ENCODE measurements around the gene SUGP2.
A peak's percentile ranks its signal among the peaks of the same experiment; 100 is the strongest.

SUGP2 gene

GRCh38 chr19:19033426-19034203, at the start of gene SUGP2, which contains the start of gene ARMC6:
SUGP2 (minus strand) TSS chr19:19033517; CDS start chr19:19031071, 2,446 bp downstream.
ARMC6 (plus strand) TSS chr19:19033603; CDS start chr19:19034210, 607 bp downstream.
- peak; percentile 49 for DNase-seq (ENCODE audit: low read depth)
- peak within 1 kb of the TSS; percentile 62 for H3K4me3 ChIP-seq (ENCODE audit: low read depth, low read length)
- in situ Hi-C loops (cut with HindIII; ENCODE audit: low sequenced_read_pairs): no loop called here
- no peak for TF ChIP-seq CTCF (IDR thresholded peaks at IDR 0.05; ENCODE audit: low read depth, low read length, missing control alignments)

GRCh38 chr19:19081642-19082151, 48.4 kb upstream of the SUGP2 start:
- in situ Hi-C loops (cut with HindIII; ENCODE audit: low sequenced_read_pairs): no loop called here
- DNase-seq (ENCODE audit: low read depth): no peak
- TF ChIP-seq CTCF (IDR thresholded peaks at IDR 0.05; ENCODE audit: low read depth, low read length, missing control alignments): no peak
- H3K4me3 ChIP-seq (ENCODE audit: low read depth, low read length): no peak overlapping the region

GRCh38 chr19:19079571-19079970, 46.3 kb upstream of the SUGP2 start:
- TF ChIP-seq CTCF (IDR thresholded peaks at IDR 0.05; ENCODE audit: low read depth, low read length, missing control alignments): no peak
- no peak for DNase-seq (ENCODE audit: low read depth)
- in situ Hi-C loops (cut with HindIII; ENCODE audit: low sequenced_read_pairs): no loop called here
- H3K4me3 ChIP-seq (ENCODE audit: low read depth, low read length): no peak overlapping the region

GRCh38 chr19:19078801-19079200, 45.5 kb upstream of the SUGP2 start:
- DNase-seq (ENCODE audit: low read depth): no peak
- H3K4me3 ChIP-seq (ENCODE audit: low read depth, low read length): no peak overlapping the region
- TF ChIP-seq CTCF (IDR thresholded peaks at IDR 0.05; ENCODE audit: low read depth, low read length, missing control alignments): no peak
- in situ Hi-C loops (cut with HindIII; ENCODE audit: low sequenced_read_pairs): no loop called here

- no peak for DNase-seq (ENCODE audit: low read depth)
- H3K4me3 ChIP-seq (ENCODE audit: low read depth, low read length): no peak overlapping the region
- no peak for TF ChIP-seq CTCF (IDR thresholded peaks at IDR 0.05; ENCODE audit: low read depth, low read length, missing control alignments)
- in situ Hi-C loops (cut with HindIII; ENCODE audit: low sequenced_read_pairs): no loop called here
Observed at GRCh38 chr19:19077103-19077502, 43.8 kb upstream of the SUGP2 start.

- in situ Hi-C loops (cut with HindIII; ENCODE audit: low sequenced_read_pairs): no loop called here
- no peak for TF ChIP-seq CTCF (IDR thresholded peaks at IDR 0.05; ENCODE audit: low read depth, low read length, missing control alignments)
- no peak for DNase-seq (ENCODE audit: low read depth)
- H3K4me3 ChIP-seq (ENCODE audit: low read depth, low read length): no peak overlapping the region
Observed at GRCh38 chr19:19076476-19076875, 43.2 kb upstream of the SUGP2 start.

Measured in astrocyte of the cerebellum (primary cell).